ENCODE data around the gene FAM120A.

FAM120A gene

DNA sequence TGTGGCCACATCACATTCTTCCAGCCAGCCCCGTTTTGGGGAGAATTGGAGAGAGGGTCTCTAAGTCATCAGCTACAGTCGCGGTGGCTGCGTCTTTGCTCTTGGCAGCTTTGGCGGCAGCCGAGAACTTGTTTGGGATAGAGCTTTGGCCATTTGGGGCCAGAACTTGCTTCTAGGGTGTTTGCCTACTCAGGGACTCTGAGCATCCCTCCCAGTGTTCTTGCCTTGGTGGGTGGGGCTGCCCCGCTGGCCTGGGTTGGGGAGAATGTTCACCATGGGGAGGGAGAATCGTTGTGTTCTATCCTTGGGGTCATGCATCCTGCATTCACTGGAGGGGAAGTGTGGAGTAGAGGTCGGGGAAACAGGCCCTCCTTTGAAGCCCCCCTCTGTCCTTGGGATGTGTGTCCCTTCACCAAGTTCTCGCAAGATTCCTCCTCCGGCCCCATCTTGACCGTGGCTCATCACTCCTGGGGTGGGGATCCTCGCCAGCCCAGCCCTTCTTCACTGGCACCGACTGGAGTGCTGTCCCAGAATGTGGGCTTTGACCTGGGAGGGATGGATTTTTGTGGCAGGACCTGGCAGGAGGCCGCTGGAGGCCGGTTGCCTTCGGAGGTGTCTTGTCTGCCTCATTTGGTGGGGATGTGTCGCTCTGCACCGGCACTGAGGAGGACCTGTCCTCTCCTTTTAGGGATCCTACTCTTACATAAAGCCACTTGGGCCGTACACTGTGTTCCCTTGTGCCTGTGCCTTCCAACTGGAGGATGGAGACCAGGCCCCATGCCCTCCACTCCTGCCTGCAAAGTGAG is 128.4 kb downstream of the FAM120A start:
- ATAC-seq (no peak), DNase-seq (no peak)

DNA sequence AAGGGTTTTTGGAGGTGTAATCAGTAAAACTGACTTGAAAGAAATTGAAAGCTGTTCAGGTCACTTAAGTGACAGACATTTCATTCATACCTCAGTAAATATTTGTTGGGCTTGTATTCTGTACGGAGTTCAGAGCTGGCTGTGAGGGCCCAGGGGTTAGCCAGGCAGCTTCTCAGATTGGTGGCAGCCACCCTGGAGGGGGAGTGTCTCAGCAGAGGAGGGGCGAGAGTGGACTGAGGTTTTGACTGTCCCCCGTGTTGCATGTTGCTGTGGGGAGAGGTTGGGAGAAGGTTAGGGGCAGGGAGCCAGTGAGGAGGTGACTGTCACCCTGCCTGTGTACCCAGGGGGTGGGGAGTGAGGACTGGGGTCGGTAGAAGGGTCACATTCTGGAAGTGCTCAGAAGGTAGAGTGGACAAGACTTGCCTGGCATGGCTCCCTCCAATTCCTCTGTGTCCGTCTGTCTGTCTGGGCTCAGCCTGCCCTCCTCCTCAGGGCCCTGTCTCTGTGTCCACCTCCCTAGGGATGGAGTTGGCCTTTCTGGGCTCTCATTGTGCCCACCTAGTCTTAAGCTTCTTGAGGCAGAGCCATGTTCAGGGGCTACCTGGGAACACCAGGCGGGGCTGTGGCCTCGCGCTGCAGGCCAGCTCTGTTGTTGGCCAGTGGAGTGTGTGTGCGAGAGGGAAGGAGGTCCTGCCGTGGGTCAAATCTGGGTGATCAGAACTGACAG is 129.3 kb downstream of the FAM120A start:
- ATAC-seq, result no peak
- DNase-seq, result no peak

DNA sequence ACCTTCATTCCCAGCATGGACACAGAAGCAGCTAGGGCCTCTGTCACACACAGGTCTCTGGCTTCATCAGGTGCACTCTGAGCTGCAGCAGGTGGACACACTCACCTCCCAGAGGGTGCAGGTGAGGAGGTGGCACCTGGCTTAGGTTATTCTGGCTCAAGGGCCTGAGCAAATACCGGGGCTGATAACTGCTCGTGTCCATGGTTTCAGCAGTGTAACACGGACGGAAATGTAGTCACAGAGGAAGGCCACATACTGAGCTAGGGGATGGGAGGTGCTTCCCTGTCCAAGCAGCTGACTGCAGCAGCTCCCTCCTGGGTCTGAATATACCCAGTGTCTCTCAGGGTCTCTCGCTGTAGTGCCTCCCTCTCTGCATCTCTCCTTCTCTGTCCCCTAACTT is 130.6 kb downstream of the FAM120A start:
- no peak for ATAC-seq
- no peak for DNase-seq

DNA sequence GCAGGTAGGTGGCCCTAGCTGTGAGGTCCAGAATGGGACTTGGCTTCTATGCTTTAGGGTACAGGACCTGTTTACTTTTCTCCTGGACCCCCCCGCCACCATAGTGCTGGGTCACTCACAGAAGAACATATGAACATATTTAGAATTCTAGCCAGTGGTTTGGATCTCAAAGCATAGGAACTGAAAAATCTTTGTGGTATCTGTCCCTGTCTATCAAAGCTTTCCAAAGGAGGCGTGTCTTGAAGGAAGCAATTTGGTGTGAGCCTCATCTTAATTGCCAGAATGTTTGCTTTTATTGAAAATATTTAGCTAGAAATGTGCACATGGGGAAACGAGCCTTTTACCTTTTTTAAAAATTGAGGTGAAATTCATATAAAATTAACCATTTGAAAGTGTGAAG is 131.1 kb downstream of the FAM120A start:
- no peak for ATAC-seq
- DNase-seq, result no peak

DNA sequence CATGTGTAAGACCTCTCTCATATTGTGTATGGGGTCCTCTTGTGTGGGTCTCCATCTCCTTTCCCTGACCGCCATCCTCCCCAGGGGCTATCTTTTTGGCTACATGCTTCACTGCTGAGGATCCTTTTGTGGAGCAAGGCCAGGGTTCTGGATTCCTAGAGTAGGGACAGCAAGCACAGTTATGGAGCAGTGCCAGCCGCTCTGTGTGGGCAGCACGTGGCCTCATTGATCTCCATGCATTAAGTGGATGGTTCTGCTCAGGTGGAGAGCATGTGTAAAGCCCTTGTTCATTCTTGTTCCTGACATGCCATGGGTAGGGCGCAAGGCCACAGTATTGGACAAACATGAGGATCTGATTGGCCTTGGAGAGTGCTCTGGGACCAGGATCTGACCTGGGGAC is 133.8 kb downstream of the FAM120A start:
- DNase-seq, result no peak
- no peak for ATAC-seq

DNA sequence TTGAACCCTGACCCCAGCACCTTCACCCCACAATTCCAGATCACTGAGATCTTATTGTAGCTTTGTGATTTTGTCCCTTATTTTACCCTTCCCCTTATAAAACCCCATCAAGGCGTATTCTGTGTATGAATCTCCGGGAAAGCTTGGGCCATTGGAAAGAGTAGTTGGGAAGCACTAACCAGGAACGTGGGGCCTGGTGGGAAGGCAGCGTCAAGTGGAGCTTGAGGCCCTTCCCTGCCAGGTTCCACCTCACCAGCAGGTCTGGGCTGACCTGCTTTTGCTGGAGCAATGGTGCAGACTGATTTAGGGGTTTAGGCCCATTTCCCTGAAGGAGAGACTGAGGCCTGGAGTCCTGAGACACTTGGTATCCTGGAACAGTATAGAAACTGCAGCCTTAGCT is 134.2 kb downstream of the FAM120A start:
- ATAC-seq, result no peak
- no peak for DNase-seq

DNA sequence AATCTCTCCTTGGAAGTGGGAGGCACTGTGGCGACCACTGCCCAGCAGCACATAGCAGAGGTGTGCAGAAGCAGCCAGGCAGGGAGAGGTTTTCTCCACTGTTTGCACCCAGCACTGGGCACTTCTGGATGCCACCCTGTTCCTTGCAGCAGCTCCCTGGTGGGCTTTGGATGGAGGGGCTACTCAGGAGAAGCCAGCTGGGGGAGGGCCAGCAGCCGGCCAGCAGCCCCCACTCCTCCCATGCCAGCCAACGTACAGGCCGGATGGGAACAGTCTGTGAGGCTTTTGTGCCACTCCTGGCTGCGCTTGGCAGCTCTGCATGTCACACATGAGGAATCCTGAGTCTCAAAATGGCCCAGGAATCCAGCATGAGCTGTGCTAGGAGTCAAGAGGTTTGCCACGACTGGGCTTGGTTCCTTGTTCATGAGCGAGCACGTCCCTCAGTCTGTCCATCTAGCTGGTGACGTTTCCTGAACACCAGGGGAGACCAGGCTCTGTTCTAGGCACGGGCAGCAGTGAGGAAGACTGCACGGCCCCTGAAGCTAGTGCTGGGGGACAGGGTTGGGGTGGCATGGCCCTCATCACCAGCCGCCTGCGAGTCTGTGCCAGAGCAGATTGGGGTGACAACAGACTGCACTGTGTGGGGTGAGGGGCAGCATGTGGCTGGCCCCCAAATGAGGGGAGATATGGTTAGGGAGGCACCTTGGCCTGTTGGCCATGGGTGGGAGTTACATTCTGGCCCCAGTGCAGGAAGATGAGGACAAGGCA is 135.0 kb downstream of the FAM120A start:
- ATAC-seq (no peak), DNase-seq (no peak)

DNA sequence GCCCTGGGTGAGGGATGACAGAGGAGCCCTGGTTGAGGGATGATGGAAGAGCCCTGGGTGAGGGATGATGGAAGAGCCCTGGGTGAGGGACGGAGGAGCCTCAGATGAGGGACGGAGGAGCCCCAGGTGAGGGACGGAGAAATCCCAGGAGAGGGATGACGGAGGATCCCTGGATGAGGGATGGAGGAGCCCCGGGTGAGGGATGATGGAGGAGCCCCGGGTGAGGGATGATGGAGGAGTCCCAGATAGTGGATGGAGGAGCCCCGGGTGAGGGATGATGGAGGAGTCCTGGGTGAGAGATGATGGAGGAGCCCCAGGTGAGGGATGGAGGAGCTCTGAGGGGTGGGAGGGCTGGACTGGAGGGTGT is 135.8 kb downstream of the FAM120A start:
- no peak for DNase-seq
- ATAC-seq, result no peak

DNA sequence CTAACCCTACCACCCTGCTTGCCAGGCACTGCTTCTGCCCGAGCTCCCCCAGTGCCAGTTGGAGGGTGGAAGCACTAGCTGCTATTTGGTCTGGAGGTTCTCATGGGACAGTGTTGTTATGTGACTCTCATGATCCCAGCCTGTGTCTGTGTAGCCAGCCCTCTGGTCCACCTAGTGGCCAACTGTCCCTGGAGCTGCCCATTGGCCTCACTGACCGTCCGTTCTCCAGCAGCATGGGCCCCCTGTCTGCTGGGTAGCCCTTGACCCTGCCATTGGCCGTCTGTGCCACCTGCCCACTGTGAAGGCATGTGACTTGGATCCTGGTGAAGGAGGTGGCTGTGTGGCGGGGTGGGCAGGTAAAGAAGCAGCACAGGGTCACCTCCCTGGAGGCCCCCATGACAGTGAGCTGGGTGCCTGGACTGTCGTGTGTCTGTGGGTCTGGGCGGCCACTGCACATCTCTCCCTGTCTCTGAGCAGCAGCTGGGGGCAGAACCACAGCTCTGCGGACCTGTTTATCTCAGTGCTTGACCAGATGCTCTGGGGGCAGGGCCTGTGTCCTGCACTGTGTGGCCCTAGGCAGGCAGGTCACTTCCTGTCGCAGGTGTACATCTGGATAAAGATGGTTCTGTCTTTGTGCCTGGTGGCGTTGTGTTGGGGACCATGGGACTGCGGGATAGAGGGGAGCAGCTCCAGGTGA is 136.3 kb downstream of the FAM120A start:
- ATAC-seq (no peak), DNase-seq (no peak)

DNA sequence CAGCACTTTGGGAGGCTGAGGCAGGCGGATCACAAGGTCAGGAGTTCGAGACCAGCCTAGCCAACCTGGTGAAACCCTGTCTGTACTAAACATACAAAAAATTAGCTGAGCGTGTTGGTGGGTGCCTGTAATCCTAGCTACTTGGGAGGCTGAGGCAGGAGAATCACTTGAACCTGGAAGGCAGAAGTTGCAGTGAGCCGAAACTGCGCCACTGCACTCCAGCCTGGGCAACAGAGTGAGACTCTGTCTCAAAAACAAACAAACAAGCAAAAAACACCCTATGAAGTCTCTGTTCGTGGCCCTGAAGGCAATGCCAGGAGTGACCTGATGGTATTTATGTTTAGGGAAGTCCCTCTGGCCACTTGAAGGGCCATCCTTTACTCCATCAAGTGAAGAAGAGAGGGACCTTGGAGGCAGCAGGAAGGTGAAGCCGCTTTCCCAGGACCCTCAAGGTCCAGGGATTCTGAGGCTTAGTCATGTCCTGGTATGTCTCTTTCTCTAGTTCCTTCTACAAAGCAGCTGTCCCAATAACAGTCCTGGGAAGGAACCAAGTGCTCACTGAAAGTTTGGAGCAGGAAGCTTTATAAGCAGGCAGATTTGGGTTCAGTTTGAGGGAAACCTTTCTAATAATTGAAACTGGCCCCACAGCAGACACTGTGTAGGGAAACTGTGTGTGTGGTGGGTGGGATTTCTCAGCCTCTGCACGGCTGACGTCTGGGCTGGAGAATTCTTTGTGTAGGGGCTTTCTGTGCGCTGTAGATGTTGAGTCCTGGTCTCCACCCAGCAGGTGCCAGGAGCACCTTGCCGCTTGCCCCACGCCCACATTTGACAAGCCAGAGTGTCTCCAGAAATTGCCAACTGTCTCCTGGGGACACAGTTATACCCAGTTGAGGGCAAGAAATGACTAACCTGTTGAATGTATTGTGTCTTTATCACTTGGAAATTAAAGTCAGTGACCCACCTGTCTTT is 137.4 kb downstream of the FAM120A start:
- no peak for DNase-seq
- no peak for ATAC-seq

DNA sequence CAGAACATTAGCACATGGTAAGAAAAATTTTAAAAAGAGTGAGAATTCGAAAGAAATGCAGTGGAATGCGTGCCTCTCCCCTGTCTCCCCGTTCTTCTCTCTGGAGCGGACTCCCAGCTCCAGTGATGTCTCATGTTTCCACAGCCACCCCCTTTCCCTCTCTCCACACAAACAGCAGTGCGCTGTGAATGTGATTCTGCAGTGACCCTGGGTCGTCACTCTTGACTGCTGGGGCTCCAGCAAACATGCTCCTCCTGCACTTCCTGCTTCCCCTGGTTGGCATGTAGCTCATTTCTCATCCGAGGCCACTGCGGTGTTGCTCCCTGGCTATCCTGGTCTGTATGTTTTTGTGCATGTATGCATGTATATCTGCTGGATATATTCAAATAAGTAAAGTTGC is 138.2 kb downstream of the FAM120A start:
- DNase-seq, result no peak
- no peak for ATAC-seq

DNA sequence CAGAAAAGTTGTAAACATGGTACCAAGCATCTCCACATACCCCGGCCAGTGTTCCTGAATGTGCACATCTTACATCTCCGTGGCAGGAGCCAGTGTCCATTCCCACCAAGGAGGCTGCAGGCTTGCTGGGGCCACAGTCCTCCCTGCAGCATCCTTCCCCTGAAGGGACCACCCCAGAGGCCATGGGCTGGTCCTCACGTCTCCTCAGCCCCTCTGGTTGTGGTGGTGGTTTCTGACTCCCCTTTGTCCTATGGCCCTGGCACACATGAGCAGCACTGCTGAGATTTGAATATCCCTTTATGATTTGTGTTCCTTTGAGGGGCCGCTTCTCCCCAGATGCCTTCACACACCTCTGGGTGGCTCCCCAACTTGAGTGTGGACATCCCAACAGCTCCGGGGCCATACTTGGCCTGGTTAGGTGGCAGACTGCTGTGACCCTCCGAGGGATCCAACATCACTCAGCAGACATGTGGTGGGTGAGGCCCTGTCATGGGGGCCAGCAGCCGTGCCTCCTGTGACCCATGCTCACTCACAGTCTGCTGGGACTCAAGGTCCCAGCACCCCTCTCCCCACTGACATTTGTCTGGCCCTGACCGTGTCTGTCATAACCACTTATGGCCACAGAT is 139.2 kb downstream of the FAM120A start:
- no peak for ATAC-seq
- DNase-seq, result no peak

DNA sequence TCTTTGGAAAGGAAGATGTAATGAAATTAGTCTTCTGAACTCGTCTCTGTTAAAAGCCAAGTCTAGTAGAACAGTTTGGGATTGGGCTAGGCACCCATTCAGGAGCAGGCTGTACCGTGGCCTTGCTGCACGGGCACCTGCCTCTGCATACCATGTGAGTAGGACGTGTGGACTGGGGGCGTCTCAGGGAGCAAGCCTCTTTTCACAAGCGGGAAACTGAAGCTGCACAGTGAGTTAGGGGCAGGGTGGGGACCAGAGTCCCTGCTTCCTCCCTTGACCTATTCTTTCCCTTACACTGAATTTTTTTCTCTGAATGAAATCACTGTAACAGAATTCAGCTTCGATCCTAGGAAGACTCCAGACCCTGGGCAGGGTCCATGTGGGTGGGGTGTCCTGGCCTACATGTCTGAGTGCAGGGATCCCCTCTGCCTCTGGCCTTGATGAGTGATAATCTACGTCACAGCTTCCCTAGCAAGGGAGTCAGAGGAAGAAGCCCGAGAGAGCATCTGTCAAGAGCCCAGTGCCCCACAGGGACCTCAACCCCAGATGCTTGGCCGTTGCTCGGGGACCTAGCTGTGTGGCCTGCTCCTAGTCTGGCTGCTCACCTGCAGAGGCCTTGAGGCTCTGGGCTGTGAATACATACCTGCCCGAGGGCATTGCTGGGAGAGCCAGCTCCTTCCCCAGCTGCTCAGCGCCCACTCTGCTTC is 140.0 kb downstream of the FAM120A start:
- DNase-seq (no peak), ATAC-seq (no peak)

DNA sequence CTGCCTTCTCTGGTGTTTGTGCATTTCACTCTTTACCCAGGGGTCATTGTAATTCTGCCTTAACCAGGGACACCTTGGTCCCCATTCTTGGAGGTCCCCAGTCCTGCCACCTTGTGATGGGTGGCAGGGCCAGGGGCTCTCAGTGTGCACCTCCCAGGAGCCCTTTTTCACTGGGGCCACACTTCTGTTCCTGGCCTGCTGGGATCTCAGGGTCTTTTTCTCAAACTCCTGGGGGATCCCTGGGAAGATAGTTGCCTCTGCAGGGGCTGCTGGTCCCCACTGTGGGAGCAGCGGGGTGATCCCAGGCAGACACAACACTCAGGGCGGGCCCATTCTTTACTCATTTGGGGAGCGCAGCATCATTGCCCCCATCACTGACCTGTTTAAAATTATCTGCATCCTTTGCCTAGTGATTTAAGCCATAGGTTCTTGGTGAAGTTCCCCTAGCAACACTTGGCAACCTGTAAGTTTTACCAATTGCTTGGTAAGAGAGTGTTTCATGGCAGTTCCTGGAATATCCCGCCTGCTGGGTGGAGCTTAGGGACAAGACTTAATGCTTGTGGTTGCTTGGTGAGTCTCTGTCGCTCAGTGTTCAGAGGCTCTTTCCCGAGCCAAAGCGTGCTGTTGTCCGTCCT is 140.6 kb downstream of the FAM120A start:
- no peak for DNase-seq
- no peak for ATAC-seq

DNA sequence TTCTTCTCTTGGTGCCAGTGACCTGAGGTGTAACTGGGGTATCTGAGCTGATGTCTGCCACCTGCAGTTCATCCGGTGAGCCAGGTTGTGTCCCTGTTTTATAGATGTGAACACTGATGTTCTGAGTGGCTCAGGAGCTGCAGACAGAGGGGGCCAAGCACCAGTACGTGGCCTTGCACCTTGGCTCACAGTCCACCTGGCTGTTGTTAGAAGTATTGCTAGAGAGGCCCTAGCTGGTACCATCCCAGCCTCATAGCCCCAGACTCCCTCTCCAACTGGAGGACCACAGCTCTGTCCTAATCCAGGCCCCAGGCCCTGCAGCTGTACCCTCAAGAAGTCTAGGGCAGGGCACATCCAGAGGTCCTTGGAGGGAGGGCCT is 141.1 kb downstream of the FAM120A start:
- ATAC-seq (no peak), DNase-seq (no peak)

DNA sequence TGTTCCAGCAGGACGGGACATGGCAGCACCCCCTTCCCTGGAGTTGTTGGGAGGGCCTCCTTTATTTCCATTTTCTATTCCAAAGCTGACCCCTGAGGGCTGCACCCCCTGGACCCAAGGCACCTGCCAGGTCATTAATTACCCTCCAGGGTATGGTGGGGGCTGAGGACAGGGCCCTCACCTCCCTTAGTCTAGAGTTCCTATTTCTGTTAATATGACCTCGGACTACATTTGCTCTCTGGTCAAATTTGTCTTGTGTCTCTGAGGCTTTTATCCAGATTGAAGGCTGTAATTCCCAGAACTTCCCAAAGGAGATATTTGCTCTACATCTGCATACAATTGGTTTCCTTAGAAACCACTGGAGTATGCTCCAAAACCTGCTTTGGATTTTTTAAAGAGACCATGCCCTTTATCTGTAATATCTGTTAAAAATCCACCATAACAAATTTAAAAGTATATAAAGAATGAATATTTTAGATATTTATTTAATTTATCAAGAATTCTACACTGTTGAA is 141.7 kb downstream of the FAM120A start:
- DNase-seq, result no peak
- no peak for ATAC-seq

DNA sequence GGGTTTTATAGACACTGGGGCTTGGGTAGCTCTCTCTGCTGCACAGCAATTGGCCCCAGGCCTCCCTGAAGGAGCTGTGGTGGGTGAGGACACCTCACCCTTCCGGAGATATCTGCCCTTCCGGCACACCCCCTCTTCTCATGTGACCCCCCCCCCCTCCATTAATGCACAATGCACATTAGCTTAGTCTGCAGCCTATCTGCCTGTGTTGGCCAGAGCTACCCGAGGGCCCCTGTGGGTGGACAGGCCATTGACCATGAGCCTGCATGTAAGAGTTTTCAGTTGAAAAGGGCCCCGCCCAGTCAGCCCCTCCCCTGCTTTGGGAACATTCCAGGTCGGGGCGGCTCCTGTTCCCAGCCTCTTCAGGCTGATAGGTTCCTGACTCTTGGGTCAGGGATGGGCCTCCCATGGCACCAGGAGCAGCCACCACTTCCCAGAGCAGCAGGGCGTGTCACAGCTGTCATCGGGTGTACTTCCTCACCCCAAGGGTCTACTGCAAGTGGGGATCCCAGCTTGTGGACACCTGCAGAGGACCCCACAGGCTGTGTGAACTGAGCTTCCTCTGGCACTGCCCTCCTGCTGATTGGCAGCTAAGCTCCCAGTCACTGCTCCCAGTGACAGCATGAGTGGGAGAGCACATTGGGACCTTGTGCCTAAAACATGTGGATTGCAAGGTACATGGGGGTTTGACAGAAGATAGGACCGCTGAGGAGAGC is 142.7 kb downstream of the FAM120A start:
- no peak for DNase-seq
- no peak for ATAC-seq

DNA sequence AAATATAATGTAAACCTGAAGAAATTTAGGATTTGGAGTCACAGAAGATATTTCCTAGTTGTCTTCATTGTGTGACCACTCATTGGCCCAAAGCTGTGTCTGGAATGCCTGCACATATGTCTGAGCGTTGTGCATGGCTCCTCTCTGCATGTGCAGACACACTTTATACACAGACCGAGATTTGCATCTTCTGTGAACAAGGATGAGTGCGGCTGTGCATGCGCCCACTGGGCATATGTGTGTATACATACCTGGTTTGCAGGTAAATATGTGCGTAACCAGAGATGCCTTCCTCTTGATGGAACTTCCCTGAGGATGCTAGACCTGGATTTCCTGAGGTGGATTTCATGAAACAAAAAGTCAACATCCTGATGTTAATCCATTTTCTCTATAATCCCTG is 144.0 kb downstream of the FAM120A start:
- ATAC-seq (no peak), DNase-seq (no peak)

DNA sequence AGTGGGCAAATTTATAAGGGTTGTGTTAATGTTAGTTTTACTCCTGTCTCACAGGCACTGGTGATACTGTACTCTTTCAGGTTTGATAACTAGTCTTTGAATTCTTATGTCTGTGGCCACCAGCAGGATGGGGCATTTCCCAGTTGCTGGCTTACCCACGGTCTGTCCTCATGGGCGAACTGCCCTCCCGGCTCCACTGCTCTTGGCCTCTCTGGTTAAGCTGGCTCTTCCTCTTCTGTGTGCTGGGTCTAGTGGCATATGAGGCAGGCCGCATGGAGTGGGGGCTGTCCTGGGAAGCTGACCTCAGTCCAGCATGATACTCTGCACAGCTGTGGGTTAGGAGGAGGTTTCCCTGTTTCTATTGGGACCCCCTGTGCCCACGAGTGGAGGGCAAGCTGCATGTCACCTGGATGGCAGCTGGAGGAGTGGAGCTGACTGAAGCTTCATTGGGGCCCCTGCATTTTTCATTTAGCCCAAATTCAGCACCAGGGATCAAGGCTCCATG is 144.4 kb downstream of the FAM120A start:
- ATAC-seq, result no peak
- no peak for DNase-seq

Data from stimulated activated naive CD8-positive, alpha-beta T cell treated with anti-CD3 and anti-CD28 coated beads, Interleukin-15, Interleukin-2, amounts not matched to agents 100 U/mL and 50 U/mL, for 24 hours (primary cell).